ENCODE data around the gene PLEKHJ1.

GRCh38 chr19:2268480-2268830, 32.3 kb upstream of the PLEKHJ1 start:
- TF ChIP-seq POLR2A (IDR thresholded peaks at IDR 0.05), result no peak
- TF ChIP-seq CTCF (IDR thresholded peaks at IDR 0.05), result no peak
